HL-60 (cell line): ENCODE data around the gene KRT4.

Experiments
- CTCF ChIP-seq: IDR thresholded peaks from one replicate; pipeline ENCODE4 v1.5.1; 2011; ENCODE audit warnings: low read length, control low read depth, inconsistent platforms; ENCODE audit not compliant: insufficient read depth
- GABPA ChIP-seq: IDR thresholded peaks from 2 replicates; pipeline ENCODE4 v1.6.1; 2012; ENCODE audit warnings: low read depth

GRCh38 chr12:52808573-52809160, 5.2 kb downstream of the KRT4 start:
- TF ChIP-seq CTCF (no peak), GABPA (no peak)
